Glomerular visceral epithelial cell (primary cell): ENCODE measurements around the gene MOV10L1.

Experiments
- DNase-seq: peaks from one replicate; pipeline ENCODE4 v3.0.0-alpha.2; 2016; ENCODE audit errors: extremely low spot score

The MOV10L1 gene

GRCh38 chr22:50188356-50188755 is 98.5 kb downstream of the MOV10L1 start:
- no peak for DNase-seq

DNA sequence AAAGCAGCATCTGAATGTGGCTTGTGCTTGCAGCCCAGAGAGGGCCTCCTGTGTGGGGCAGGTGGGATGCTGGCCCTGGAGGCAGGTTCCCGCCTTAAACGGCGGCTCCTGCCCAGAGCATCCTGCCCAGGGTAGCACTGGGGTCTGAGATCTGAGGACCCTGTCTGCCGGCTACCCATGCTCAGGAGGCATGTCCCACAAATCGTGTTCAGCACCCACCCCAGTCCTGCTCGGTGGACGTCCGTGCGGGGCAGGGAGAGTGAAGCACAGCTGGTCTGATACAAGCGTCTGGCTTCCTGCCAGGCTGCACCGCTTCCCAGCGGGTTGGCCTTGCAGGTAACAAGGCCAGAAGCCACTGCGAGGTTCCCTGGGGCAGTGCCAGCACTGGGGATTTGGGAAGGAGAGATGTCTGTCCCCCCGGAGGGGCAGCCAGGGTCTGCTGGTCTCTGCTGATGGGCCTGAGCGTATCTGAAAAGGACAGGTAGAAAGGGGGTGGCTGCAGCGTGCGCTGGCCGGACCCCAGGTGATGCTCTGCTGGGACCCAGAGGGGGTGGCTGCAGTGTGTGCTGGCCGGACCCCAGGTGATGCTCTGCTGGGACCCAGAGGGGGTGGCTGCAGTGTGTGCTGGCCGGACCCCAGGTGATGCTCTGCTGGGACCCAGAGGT is 99.5 kb downstream of the MOV10L1 start:
- DNase-seq = no peak

DNA sequence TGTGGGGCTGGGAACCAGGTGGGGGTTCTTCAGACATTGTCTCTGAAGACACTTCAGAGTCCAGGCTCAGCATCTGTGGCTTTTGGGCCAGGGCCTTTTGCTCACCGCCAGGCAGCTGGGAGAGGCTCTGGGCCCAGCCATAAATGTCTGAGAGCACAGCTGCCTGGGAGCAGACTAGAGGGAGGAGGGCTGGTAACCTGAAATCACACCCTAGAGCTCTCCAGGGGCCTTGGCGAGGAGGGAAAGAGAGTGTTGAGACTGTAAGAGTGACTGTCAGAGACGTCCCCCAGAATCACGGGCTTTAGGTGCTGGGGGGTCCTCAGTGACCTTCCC is 100.0 kb downstream of the MOV10L1 start:
- no peak for DNase-seq

- DNase-seq = peak; percentile 83
Observed at GRCh38 chr22:50190182-50190940, 100.6 kb downstream of the MOV10L1 start.

GRCh38 chr22:50190941-50191741 is 101.3 kb downstream of the MOV10L1 start:
- DNase-seq = no peak

DNA sequence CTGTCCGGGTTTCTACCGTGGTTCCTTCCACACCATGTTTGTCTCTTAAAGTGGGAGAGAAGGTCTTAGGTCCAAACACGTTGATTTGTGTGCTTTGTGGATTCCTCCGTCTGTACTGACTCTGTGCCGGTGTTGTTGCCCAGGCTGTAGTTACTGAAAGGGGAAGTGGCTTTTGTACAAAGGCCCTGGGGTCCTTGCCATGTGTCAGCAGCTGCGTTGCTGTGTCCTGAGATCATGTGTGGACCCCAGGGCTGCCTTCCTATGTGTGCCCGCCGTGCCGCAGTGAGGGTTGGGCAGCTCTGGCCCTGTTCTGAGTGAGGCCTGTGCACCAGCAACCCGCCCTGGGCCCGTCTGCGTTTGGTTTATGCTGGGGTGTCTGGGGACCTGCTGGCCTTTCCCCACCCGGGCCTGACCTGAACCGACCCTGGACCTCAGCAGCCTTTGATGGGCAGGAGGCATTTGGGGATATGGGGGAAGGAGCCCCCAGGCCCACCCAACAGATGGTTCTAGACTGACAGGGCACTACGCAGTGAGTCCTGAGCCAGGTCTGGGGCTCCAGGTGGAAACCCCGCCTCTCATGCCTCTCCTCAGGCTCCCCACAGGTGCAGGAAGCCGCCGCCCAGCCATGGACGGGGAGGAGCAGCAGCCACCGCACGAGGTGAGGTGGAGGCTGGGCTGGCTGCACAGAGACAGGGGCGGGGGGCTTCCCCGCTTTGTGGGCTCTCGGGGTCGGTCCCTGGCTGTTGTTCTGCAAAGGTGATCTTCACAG is 102.8 kb downstream of the MOV10L1 start:
- no peak for DNase-seq

- DNase-seq = no peak
Observed at GRCh38 chr22:50193621-50194020, 103.8 kb downstream of the MOV10L1 start.

GRCh38 chr22:50194037-50194805 is 104.4 kb downstream of the MOV10L1 start:
- no peak for DNase-seq

DNA sequence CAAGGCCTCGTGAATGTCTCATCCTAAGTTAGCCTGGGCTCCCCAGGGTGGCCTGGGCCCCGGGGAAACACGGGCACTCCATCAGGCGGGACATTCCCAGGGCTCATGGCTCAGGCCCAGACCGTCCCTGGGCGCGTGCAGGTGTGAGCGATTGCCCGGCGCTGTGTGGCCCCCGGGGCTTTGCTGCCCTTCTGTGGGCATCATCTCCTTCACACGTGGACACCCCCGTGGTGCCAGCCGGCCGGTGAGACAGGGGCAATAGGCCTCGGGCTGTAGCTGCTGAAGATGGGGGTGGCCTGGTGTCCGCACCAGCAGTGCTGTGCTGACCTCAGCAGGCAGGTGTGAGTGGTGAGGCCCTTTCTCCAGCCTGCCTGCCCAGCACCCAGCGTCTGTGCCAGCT is 106.5 kb downstream of the MOV10L1 start:
- no peak for DNase-seq

GRCh38 chr22:50197000-50197800 is 107.4 kb downstream of the MOV10L1 start:
- DNase-seq = no peak

DNA sequence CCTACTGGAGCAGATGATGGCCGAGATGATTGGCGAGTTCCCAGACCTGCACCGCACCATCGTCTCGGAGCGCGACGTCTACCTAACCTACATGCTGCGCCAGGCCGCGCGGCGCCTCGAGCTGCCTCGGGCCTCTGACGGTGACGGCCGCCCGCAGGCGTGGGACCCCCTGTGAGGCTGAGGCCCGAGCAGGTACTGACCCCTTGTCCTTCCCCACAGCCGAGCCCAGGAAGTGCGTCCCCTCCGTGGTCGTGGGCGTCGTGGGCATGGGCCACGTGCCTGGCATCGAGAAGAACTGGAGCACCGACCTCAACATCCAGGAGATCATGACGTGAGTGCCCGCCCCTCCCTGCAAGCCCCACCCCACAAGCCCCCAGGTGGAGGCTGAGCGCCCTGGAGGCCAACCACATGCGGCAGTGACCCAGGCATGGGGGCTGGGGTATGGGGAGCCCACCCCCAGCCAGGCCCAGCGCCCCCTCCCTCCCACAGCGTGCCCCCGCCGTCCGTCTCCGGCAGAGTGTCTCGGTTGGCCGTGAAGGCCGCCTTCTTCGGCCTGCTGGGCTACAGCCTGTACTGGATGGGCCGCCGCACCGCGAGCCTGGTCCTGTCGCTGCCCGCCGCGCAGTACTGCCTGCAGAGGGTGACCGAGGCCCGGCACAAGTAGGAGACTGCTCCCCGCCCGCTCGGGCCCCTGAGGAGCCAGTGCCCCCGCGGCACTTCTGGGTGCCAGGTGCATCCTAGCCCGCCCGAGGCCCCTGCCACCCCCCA is 108.2 kb downstream of the MOV10L1 start:
- DNase-seq = no peak

DNA sequence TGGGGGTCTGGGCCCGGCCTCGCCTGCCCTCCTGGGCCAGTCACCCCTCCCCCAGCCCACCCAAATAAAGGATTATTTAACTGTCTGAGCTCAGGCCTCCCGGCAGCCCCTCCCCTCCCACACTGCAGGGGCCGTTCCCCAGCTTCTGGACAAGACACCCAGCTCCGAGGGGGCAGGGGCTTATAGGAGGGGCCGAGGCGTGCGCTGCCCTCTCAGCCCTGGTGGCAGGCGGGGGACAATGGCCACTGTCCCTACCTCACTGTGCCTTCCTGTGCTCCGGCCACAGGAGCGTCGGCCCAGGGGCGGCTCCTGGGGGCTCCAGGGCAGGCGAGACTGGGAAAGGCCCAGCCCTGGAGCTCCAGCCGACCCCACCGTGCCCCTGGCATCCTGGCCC is 108.8 kb downstream of the MOV10L1 start:
- DNase-seq = no peak

- DNase-seq = no peak
Observed at GRCh38 chr22:50199251-50199721, 109.5 kb downstream of the MOV10L1 start.

DNA sequence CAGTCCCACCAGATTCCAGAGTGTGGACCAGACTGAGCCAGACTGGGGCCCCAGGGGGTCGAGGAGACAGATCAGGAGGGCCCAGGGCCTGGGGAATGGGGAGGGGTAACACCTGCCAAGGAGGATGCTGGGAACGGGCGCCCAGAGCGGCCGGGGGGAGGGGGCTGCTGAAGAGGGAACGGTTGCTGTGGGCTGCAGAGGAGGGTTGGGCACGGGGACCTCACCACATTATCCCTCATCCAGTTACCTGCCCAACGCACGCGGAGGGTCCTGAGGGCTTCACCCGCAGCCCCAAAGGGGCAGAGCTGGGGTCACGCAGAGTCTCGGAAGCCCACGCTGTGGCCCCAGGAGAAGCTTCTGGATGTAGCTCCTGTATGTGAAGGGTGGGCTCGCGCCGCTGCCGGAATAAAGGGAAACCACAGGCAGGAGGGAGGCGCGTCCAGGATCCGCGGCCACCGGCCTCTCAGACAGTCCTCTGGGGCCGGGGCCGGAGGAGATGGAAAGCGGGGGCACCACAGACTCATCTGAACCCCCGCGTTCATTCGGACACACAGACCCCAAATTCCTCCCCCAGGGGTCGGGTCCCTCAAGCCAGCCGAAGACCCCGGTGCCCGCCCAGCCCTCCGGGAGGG is 110.1 kb downstream of the MOV10L1 start:
- DNase-seq = no peak

DNA sequence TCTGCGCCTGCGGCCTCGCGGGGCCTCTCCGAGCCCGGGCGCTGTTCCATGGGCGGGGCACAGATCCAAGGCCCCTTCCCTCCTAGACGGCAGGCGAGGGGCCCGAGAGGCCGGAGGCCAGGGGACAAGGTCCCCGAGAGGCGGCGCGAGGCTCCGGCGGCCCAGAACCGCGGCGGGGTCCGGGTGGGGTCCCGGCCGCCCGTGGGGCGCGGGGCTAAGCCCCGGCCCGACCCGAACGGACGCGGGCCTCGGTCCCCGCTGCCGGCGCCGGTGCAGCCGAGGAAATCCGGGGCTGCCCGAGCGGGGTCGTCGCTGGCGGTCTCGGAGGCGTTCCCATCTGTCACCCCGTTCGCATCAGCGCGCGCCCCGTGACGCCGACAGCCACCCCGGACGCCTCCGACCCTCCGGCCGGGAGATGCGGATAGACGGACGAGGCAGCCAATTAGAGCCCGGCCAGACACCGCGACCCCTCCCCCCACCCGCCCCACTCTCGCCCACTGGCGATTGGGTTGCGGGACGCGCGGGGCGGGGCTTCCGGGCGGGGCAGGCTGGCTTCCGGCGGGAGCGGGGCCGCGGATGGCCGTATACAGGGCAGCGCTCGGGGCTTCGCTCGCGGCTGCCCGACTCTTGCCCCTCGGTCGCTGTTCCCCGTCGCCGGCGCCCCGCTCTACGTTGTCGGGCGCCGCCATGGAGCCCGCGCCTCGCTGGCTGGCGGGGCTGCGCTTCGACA is 110.8 kb downstream of the MOV10L1 start, which contains the start of gene SELENOO:
SELENOO (plus strand) TSS at position 551 of the 730 bp plus-strand sequence; CDS start at position 577, 26 bp downstream.
- peak; percentile 92 for DNase-seq

GRCh38 chr22:50201191-50202129 is 111.7 kb downstream of the MOV10L1 start:
- DNase-seq = no peak

- no peak for DNase-seq
Observed at GRCh38 chr22:50202130-50202666, 112.4 kb downstream of the MOV10L1 start.
